ENCODE data around the gene PROX1. TPM values are rescaled to one million over a fixed set of nuclear protein-coding genes. Genes with fewer than 3 reads are reported as not detected.

PROX1 gene
- total and polyA plus RNA-seq, 2 of the 8 experiments (the other 6 are each of a cell fraction or from before 2014, with no cell fraction given), result 0.30 to 2.0 TPM

DNA sequence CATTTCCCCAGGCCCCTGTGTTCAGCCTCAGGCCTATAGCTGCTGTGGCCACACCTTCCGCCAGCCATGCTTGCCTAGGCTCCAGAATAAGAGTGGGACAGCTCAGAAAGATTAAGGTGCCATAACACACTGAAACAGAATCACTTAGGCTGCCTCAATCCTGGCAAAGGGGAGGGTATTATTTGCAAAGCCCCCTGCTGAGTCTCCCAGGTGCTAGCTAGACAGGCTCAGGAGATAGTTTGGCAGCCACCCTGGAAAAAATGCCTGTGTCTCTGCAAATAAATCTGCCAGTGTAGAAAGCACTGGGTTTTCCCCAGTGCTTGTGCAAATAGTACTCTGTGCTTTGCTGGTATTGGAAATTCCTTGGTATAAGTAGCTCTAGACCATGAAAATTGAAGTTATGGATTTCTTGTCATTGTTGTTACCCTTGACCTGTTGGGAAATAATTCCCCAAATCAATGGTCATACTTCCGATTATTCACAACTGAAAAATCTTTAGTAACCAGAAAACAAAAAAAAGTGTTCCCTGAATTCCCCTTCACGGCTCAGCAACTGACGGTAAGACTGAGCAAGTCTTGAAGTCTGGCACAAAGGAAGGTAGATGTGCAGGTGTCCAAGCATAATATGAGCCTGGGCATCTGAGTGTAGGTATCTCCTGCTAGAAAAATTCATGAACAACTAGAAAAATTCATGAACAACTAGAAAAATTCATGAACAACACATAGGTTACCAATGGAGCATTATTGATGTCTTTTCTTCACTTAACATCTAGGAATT lies 56.9 kb downstream of the PROX1 start:
- FAIRE-seq (no peak), DNase-seq (ENCODE audit: low read depth in 1 of 2, low spot score in 2 of 2) (no peak)
- Histone ChIP-seq H3K56ac (replicated peaks; ENCODE audit: insufficient read length, low read depth, low read length) (no peak overlapping the region), H4K8ac (ENCODE audit: extremely low read depth, insufficient read depth, low read length) (no peak overlapping the region), H3K27me3 (replicated peaks in 1 of 4; ENCODE audit: control insufficient read depth in 3 of 4, extremely low read depth in 1 of 4, insufficient read depth in 3 of 4, low read length in 3 of 4) (no peaks in the 10 kb centered on the region), H3K27ac (ENCODE audit: low read depth, low read length) (no peak overlapping the region), H3K23me2 (ENCODE audit: low read depth, low read length) (no peaks in the 10 kb centered on the region), H3K23ac (ENCODE audit: insufficient read length) (no peak overlapping the region), H2BK12ac (ENCODE audit: low read depth, low read length) (no peak overlapping the region), H2AFZ (ENCODE audit: low read length) (peak overlapping the region; percentile 81; the same call in 1 of the 2 replicates), H3K79me2 (ENCODE audit: control insufficient read depth in 1 of 2, insufficient read depth in 2 of 2, low read length in 2 of 2) (no peaks in the 10 kb centered on the region), H3K4me2 (ENCODE audit: insufficient read depth in 1 of 2, low read depth in 2 of 2, low read length in 2 of 2) (no peak overlapping the region), H3K14ac (ENCODE audit: insufficient read length) (no peak overlapping the region), H2AK5ac (ENCODE audit: low read depth, low read length) (no peak overlapping the region), H4K20me1 (replicated peaks in 1 of 2; ENCODE audit: control insufficient read depth in 1 of 2, insufficient read depth in 2 of 2, low read length in 2 of 2) (no peaks in the 10 kb centered on the region), H3K18ac (ENCODE audit: extremely low read depth, low read length) (no peak overlapping the region), H3K4ac (replicated peaks; ENCODE audit: insufficient read length, low read depth, low read length) (no peak overlapping the region), H3K9ac (replicated peaks in 1 of 4; ENCODE audit: extremely low read depth in 1 of 4, low read depth in 3 of 4, low read length in 3 of 4) (no peak overlapping the region), H2BK15ac (ENCODE audit: low read length) (no peak overlapping the region), H2BK20ac (ENCODE audit: low read length) (no peak overlapping the region), H4K91ac (replicated peaks; ENCODE audit: insufficient read length, low read length) (no peak overlapping the region), H2BK5ac (ENCODE audit: low read depth, low read length) (no peak overlapping the region), H4K5ac (ENCODE audit: insufficient read length, low read depth, low read length) (no peak overlapping the region), H3K36me3 (ENCODE audit: control insufficient read depth in 2 of 4, insufficient read depth in 4 of 4, low read length in 3 of 4) (no peaks in the 10 kb centered on the region), H3K9me3 (ENCODE audit: insufficient read depth in 2 of 2, low read depth in 1 of 2, low read length in 1 of 2) (no peaks in the 10 kb centered on the region), H3K79me1 (ENCODE audit: low read depth, low read length) (no peaks in the 10 kb centered on the region), H2BK120ac (replicated peaks; ENCODE audit: low read depth, low read length) (no peak overlapping the region), H3K4me3 (ENCODE audit: extremely low read depth in 1 of 4, insufficient read depth in 2 of 4, low read depth in 3 of 4, low read length in 4 of 4) (no peak overlapping the region), H3K4me1 (replicated peaks in 1 of 4; ENCODE audit: control insufficient read depth in 3 of 4, insufficient read depth in 4 of 4, low read length in 3 of 4) (peaks cover 0 to 6% (median under 1%) of the 10 kb centered on the region in 4 experiments; a peak in 2 of 7 replicates)
- TF ChIP-seq ASH2L (IDR thresholded peaks at IDR 0.05; ENCODE audit: low read length) (no peak), EP300 (IDR thresholded peaks at IDR 0.05; ENCODE audit: borderline replicate concordance in 1 of 2, low read depth in 2 of 2, low read length in 2 of 2) (no peak), HDAC6 (IDR thresholded peaks at IDR 0.05; ENCODE audit: low read depth, low read length) (no peak), SIN3A (conservative IDR thresholded peaks at IDR 0.05 in 1 of 2, IDR thresholded peaks at IDR 0.05 in 1 of 2; ENCODE audit: low read depth in 1 of 2, low read length in 2 of 2) (no peak), CBX5 (IDR thresholded peaks at IDR 0.05; ENCODE audit: low read depth, low read length) (no peak), SIRT6 (IDR thresholded peaks at IDR 0.05; ENCODE audit: low read length) (no peak), POLR2A (IDR thresholded peaks at IDR 0.05; ENCODE audit: control extremely low read depth in 1 of 2, low read depth in 2 of 2, low read length in 2 of 2) (no peak), SP1 (IDR thresholded peaks at IDR 0.05; ENCODE audit: low read depth, low read length) (no peak)
- POLR2A ChIA-PET (ENCODE audit: partially characterized antibody), result no interaction called here
- WGBS, 2 experiments (ENCODE audit: extremely low coverage in 1 of 2, insufficient coverage in 1 of 2, insufficient read length in 1 of 2, insufficient replicate concordance in 2 of 2, low coverage in 1 of 2, low lambda C conversion rate in 2 of 2, missing lambda C conversion rate in 1 of 2), result 92% methylated on average over 4 of the region's 4 CpGs; no CpG with 5 or more reads in 1 of the 2 experiments
- CTCF ChIA-PET (ENCODE audit: partially characterized antibody), result interaction anchor here (0.7 kb wide), 1 partner anchor 26 kb away, joined by 3 read pairs; no protein-coding TSS in a partner anchor
